Retinal pigment epithelial cell (primary cell): ENCODE measurements around the gene HOXD9.

ENCODE experiments used
- DNase-seq: peaks from one replicate; pipeline ENCODE4 v3.0.0-alpha.2; 2010; ENCODE audit warnings: low read depth
- H3K4me3 ChIP-seq: 2 replicates; pipeline ENCODE4 v1.5.1; 2011; ENCODE audit warnings: mild to moderate bottlenecking, low read length, control low read depth, moderate library complexity
- TF ChIP-seq, protein P1 (sequence below): conservative IDR thresholded peaks from 2 replicates; pipeline ENCODE4 v1.5.1; 2011; ENCODE audit warnings: low read depth, low read length, control low read depth, inconsistent platforms

The HOXD9 gene

DNA sequence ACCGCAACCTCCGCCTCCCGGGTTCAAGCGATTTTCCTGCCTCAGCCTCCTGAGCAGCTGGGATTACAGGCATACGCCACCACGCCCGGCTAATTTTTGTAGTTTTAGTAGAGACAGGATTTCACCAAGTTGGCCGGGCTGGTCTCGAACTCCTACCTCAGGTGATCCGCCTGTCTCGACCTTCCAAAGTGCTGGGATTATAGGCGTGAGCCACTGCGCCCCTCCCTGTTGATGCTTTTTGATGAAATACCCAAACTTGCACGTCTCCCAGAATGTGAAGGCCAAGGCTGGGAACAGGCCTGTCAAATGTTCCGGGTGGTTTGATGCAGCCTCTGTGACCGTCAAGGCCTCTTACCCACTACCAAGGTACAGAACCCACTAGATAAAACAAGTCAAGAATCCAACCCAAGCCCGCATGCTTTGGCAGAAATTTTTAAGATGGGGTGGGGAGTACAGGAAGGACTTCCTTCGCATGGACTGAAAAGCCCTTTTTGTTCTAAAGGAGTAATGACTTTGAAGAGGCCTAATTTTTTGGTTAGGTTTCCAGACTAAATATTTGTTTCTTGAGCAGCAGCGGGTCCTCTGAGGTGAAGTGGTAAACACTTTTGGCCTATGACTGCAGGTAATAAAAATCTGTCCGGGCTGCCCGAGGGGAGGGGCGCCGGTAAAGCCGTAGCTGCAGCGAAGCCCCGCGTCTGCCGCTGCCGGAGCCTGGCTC is 35.0 kb upstream of the HOXD9 start:
- TF ChIP-seq, protein P1, sequence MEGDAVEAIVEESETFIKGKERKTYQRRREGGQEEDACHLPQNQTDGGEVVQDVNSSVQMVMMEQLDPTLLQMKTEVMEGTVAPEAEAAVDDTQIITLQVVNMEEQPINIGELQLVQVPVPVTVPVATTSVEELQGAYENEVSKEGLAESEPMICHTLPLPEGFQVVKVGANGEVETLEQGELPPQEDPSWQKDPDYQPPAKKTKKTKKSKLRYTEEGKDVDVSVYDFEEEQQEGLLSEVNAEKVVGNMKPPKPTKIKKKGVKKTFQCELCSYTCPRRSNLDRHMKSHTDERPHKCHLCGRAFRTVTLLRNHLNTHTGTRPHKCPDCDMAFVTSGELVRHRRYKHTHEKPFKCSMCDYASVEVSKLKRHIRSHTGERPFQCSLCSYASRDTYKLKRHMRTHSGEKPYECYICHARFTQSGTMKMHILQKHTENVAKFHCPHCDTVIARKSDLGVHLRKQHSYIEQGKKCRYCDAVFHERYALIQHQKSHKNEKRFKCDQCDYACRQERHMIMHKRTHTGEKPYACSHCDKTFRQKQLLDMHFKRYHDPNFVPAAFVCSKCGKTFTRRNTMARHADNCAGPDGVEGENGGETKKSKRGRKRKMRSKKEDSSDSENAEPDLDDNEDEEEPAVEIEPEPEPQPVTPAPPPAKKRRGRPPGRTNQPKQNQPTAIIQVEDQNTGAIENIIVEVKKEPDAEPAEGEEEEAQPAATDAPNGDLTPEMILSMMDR = no peak
- H3K4me3 ChIP-seq = no peak overlapping the region
- DNase-seq = no peak

DNA sequence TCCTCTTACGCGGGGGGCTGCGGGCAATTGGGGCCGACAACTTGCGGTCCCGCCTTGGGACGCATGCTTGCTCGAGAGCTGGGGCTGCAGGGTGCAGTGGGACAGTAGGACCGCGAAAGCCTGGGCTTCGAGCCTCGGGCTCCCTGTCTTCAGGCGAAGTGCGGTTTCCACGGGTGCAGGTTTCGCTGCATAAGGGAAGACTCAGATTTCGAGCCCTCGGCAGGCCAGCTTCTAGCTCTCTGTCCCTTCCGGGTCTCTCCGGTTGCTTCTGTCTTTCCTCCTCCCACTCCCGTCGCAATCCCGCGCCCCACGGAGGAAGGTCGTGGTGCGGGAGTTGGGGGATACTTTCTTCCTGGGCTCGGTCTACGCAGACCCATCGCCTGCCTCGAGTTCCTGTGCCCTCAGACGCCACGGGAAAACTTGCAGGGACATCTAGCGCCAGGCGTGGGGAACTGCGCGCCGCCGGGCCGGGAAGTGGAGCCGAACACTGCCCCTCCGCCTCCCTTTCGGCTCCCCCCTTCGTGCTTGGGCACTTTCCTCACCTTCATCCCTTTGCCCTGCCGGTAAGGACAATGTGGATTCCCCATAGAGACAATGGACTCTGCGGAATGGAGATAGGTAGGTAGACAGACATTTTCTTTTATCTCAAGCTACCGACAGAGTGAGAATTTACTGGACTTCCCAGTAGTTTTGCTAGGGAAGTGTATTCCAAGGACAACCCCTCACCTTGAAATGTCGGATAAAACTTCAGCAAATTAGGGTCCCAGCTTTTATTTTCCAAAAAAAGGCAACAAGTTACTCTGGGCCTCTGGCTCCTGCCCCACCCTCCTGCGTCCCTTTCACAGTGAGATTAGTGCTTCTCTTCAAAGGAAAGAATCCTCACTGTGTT is 34.2 kb upstream of the HOXD9 start:
- TF ChIP-seq, protein P1 = peak; percentile 78
- no peak for DNase-seq
- H3K4me3 ChIP-seq = peak overlapping the region; percentile 16

DNA sequence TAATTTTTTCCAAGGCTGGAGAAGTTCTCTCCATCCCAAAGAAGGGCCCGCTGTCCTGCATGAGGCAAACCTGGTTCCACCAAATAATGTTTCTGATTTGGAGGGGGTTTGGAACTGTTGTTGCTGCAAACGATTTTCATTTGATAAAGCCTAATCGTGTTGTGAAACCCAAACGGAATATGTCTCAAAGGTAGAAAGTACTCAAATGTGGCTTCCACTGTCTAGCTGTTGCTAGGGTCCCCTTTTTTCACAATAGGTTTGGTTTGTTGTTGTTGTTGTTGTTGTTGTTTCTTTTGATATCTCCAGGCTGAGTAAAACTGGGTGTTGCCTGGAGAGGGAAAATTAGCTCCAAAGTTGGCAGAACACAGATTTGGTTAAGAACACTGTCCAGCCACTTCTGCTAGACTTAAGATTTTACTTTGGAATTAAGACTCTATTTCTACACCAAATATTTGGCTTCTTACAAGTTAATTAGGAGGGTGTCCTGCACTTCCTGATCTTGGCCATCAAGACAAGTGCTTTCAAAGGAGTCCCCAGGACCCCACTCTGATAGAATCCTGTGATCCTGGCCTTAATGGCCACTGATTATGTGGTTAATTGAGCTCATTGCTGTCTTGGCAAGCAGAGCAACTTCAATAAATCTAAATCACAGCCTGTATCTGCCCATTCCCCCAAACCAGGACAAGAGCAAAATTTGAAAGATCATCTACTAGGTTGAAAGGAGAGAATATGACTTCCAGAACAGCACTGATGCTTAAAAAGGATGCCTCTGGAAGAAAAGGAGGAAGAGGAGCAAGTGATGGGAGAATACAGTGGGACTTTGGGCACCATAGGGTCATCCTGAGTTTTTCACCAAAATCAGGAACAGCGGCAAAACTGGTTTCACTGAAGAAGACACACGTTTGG is 33.3 kb upstream of the HOXD9 start:
- H3K4me3 ChIP-seq = no peak overlapping the region
- TF ChIP-seq, protein P1 = no peak
- no peak for DNase-seq

DNA sequence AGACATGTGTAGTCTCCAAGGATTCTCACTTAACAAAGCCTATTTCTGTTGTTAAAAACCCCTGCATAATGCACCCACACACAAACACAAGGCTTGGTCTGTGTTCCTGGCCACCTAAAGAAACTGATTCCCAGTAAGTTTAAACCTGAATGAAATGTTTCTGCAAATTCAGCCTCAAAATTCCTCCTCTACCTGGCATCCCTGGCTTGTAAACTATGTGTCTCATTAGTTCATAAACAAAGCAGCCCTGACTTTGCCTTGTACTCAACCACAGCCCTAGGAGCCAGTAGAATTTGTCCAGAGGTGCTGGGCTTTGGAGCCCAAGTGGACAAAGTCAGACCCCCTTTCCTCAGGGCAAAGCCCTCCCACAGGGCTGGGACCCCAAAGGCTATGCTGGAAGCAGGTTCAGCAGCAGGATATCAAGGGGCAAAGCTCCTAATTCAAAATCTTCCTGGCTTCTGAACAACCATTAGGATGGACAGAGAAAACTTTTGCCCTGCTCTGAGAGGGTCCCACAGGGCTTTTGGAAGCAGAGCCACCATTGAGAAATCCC is 32.6 kb upstream of the HOXD9 start:
- TF ChIP-seq, protein P1 = no peak
- no peak for DNase-seq
- H3K4me3 ChIP-seq = no peak overlapping the region

DNA sequence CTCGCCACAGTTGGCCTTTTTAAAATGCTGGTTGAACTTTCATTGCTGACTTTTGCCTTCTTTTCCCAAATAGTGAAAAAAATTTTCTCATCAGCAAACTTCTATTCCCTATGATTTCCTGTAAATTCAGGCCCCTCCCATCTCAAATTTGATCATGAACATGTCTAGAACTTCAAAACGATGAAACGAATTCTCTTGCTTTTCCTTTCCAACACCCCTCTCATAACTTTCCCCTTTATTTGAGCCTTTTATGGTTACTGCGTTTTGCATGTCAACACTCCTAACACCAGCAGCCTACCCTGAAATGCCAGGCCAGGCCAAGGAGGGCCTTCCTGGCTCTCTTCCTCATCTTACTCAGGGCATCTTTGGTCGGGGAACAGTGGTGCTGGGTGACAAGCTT is 31.7 kb upstream of the HOXD9 start:
- H3K4me3 ChIP-seq = no peak overlapping the region
- TF ChIP-seq, protein P1 = no peak
- DNase-seq = no peak

DNA sequence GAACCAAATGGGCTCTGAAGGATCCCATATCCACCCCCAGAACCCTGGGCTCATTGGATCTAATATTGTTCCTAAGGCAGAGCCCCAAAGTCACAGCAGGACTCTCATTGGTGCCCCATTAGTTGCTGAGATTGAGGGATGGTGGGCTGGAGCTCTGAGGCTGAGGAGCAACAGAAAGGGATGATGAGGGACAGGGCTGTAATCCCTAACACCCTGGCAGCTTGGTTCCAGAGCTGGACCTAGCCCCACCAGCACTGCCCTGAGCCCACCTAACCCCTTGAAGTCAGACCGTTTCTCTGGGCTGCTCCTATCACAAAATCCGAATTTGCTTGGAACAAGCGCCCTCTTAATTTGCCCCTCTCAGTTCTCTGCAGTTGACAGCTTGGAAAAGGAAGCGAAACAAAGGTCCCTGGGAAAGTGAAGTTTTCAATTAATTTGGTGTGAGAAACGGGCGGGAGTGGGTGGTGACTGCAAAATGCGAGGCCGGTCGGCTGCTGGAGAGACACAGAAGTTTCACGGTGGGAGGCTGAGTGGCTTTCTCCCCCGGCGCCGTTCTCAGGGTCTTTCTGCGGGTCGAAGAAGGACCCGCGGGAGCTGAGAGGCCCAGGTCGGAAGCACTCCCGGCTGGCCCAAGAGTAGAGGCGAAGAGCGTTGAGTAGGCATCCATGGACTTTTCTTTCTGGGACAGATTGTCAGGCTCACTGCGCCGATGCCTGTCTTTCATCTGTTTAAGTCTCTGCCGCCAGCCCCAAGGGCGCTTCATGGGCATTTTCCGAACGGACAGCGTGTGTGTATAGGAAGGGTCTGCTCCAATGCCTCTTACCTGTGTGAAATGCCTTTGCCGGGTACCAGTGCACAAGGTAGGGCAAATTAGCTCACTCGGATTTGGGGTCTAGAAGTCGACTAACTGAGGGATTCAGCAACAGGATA is 30.9 kb upstream of the HOXD9 start:
- TF ChIP-seq, protein P1 = no peak

More for the DNA sequence above, 30.9 kb upstream of the HOXD9 start:
- no peak overlapping the region for H3K4me3 ChIP-seq
- DNase-seq = no peak
